ACC112 (cell line): Measurements from ENCODE around the gene CHRDL2.
A peak's percentile ranks its signal among the peaks of the same experiment; 100 is the strongest.

Experiments used
- H2AFZ ChIP-seq: fragments of 200-600 bp; sonication (generic); one replicate; pipeline ENCODE4 v1.6.0; 2017; ENCODE audit warnings: antibody characterized with exemption, low read length; ENCODE audit not compliant: unreplicated experiment
- H3K27ac ChIP-seq: fragments of 200-600 bp; sonication (generic); 2 replicates; pipeline ENCODE4 v1.5.1; 2014; ENCODE audit warnings: low read depth, mild to moderate bottlenecking, antibody characterized with exemption, low read length, moderate library complexity
- H3K27me3 ChIP-seq: fragments of 200-600 bp; sonication (generic); 2 replicates; pipeline ENCODE4 v1.6.1; 2014; ENCODE audit warnings: mild to moderate bottlenecking, antibody characterized with exemption, low read length, moderate library complexity, mixed read lengths; ENCODE audit not compliant: insufficient read depth
- H3K36me3 ChIP-seq: fragments of 200-600 bp; sonication (generic); 2 replicates; pipeline ENCODE4 v1.6.1; 2016; ENCODE audit warnings: mild to moderate bottlenecking, antibody characterized with exemption, low read length, moderate library complexity, mixed read lengths; ENCODE audit not compliant: insufficient read depth
- H3K4me1 ChIP-seq: fragments of 200-600 bp; sonication (generic); one replicate; pipeline ENCODE4 v1.6.1; 2016; ENCODE audit warnings: low read length, mixed read lengths; ENCODE audit not compliant: insufficient read depth, unreplicated experiment, control insufficient read depth
- H3K4me3 ChIP-seq: fragments of 200-600 bp; sonication (generic); 2 replicates; pipeline ENCODE4 v1.5.1; 2014; ENCODE audit warnings: mild to moderate bottlenecking, low read depth, low read length
- H3K79me2 ChIP-seq: fragments of 200-600 bp; sonication (generic); one replicate; pipeline ENCODE4 v1.6.0; 2016; ENCODE audit warnings: low read length; ENCODE audit not compliant: control insufficient read depth, unreplicated experiment, insufficient read depth

CHRDL2 gene

GRCh38 chr11:74748211-74749126, 17.2 kb upstream of the CHRDL2 start, which contains the start of gene RNF169:
TSS of gene RNF169 (plus strand) at chr11:74748849. CDS start at chr11:74748881, 32 bp downstream.
- peak within 1 kb of the TSS; percentile 81 for H3K4me3 ChIP-seq
- H2AFZ ChIP-seq = peak within 1 kb of the TSS; percentile 67
- no peaks in the 10 kb centered on the region for H3K27me3 ChIP-seq
- peak within 1 kb of the TSS; percentile 58; the same call in 1 of the 2 replicates for H3K27ac ChIP-seq
- no peaks in the 10 kb centered on the region for H3K36me3 ChIP-seq
- H3K4me1 ChIP-seq = peaks cover 14% of the 10 kb centered on the region
- peaks cover 41% of the 10 kb centered on the region for H3K79me2 ChIP-seq

GRCh38 chr11:74746868-74747267, 15.6 kb upstream of the CHRDL2 start:
- Histone ChIP-seq H2AFZ (no peak overlapping the region), H3K79me2 (peaks cover 28% of the 10 kb centered on the region), H3K4me1 (peaks cover 10% of the 10 kb centered on the region), H3K36me3 (no peaks in the 10 kb centered on the region), H3K27ac (no peak overlapping the region), H3K4me3 (no peak overlapping the region), H3K27me3 (no peaks in the 10 kb centered on the region)

- H3K79me2 ChIP-seq = peaks cover 2% of the 10 kb centered on the region
- H3K4me1 ChIP-seq = peaks cover 9% of the 10 kb centered on the region
- H3K27ac ChIP-seq = no peak overlapping the region
- no peaks in the 10 kb centered on the region for H3K36me3 ChIP-seq
- H2AFZ ChIP-seq = no peak overlapping the region
- no peak overlapping the region for H3K4me3 ChIP-seq
- no peaks in the 10 kb centered on the region for H3K27me3 ChIP-seq
These were observed 13.1 kb upstream of the CHRDL2 start for GRCh38 chr11:74744277-74744676.

- Histone ChIP-seq H3K27ac (no peak overlapping the region), H2AFZ (no peak overlapping the region), H3K36me3 (no peaks in the 10 kb centered on the region), H3K79me2 (no peaks in the 10 kb centered on the region), H3K4me3 (no peak overlapping the region), H3K27me3 (no peaks in the 10 kb centered on the region), H3K4me1 (peaks cover 9% of the 10 kb centered on the region)
These were observed 12.4 kb upstream of the CHRDL2 start for GRCh38 chr11:74743640-74744039.

GRCh38 chr11:74742070-74742469, 10.8 kb upstream of the CHRDL2 start:
- no peaks in the 10 kb centered on the region for H3K27me3 ChIP-seq
- no peak overlapping the region for H2AFZ ChIP-seq
- H3K4me3 ChIP-seq = no peak overlapping the region
- no peaks in the 10 kb centered on the region for H3K79me2 ChIP-seq
- H3K27ac ChIP-seq = no peak overlapping the region
- no peaks in the 10 kb centered on the region for H3K36me3 ChIP-seq
- peaks cover 4% of the 10 kb centered on the region for H3K4me1 ChIP-seq

- Histone ChIP-seq H2AFZ (peak overlapping the region; percentile 53), H3K27me3 (peaks cover 9% of the 10 kb centered on the region), H3K4me1 (peaks cover 4% of the 10 kb centered on the region), H3K79me2 (no peaks in the 10 kb centered on the region), H3K27ac (no peak overlapping the region), H3K4me3 (no peak overlapping the region), H3K36me3 (no peaks in the 10 kb centered on the region)
These were observed 8.5 kb upstream of the CHRDL2 start for GRCh38 chr11:74739546-74740270.

- Histone ChIP-seq H3K4me1 (peaks cover 4% of the 10 kb centered on the region), H3K4me3 (no peak overlapping the region), H3K36me3 (no peaks in the 10 kb centered on the region)
These were observed 4.8 kb upstream of the CHRDL2 start for GRCh38 chr11:74736031-74736430.

GRCh38 chr11:74735365-74735928, 4.2 kb upstream of the CHRDL2 start:
- Histone ChIP-seq H3K4me1 (peaks cover 4% of the 10 kb centered on the region), H3K27ac (no peak overlapping the region), H3K36me3 (no peaks in the 10 kb centered on the region), H3K27me3 (peaks cover 48% of the 10 kb centered on the region), H3K79me2 (no peaks in the 10 kb centered on the region), H2AFZ (no peak overlapping the region), H3K4me3 (no peak overlapping the region)

More at GRCh38 chr11:74736031-74736430, 4.8 kb upstream of the CHRDL2 start:
- peaks cover 42% of the 10 kb centered on the region for H3K27me3 ChIP-seq
- no peak overlapping the region for H2AFZ ChIP-seq
- H3K79me2 ChIP-seq = no peaks in the 10 kb centered on the region
- H3K27ac ChIP-seq = no peak overlapping the region

GRCh38 chr11:74734559-74734925, 3.3 kb upstream of the CHRDL2 start:
- Histone ChIP-seq H3K4me1 (peaks cover 2% of the 10 kb centered on the region), H2AFZ (no peak overlapping the region), H3K79me2 (no peaks in the 10 kb centered on the region), H3K27me3 (peaks cover 57% of the 10 kb centered on the region), H3K27ac (no peak overlapping the region), H3K36me3 (no peaks in the 10 kb centered on the region), H3K4me3 (no peak overlapping the region)

GRCh38 chr11:74730571-74731260, 510 bp downstream of the CHRDL2 start:
- no peak overlapping the region for H2AFZ ChIP-seq
- H3K79me2 ChIP-seq = no peaks in the 10 kb centered on the region
- H3K27me3 ChIP-seq = peaks cover 75% of the 10 kb centered on the region
- H3K36me3 ChIP-seq = no peaks in the 10 kb centered on the region
- peak overlapping the region; percentile 42; the same call in 1 of the 2 replicates for H3K4me3 ChIP-seq
- H3K4me1 ChIP-seq = no peaks in the 10 kb centered on the region
- H3K27ac ChIP-seq = no peak overlapping the region
